ENCODE results near the gene CNPY1.

DNA sequence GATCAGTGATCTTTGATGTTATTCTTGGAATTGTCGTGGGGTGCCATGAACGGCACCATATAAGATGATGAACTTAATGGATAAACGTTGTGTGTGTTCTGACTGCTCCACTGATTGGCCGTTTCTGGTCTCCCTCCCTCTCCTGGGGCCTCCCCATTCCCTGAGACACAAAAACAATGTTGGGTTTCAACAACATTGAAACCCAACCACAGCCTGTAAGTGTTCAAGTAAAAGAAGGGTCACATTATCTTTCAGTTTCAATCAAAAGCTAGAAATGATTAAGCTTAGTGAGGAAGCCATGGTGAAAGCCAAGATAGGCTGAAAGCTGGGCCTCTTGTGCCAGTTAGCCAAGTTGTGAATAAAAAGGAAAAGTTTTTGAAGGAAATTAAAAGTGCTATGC lies 68.9 kb downstream of the CNPY1 start:
- TF ChIP-seq CTCF (IDR thresholded peaks at IDR 0.05) (no peak), EP300 (IDR thresholded peaks at IDR 0.05) (no peak)
